Hypothalamus (tissue), 51 donors: ENCODE results near the gene GRWD1.
A peak's percentile ranks its signal among the peaks of the same experiment; 100 is the strongest.

Source experiments
- DNase-seq, 51 donors: peaks; one replicate each; lab custom pipeline; 2025; lab: John Stamatoyannopoulos, UW

Gene GRWD1

DNA sequence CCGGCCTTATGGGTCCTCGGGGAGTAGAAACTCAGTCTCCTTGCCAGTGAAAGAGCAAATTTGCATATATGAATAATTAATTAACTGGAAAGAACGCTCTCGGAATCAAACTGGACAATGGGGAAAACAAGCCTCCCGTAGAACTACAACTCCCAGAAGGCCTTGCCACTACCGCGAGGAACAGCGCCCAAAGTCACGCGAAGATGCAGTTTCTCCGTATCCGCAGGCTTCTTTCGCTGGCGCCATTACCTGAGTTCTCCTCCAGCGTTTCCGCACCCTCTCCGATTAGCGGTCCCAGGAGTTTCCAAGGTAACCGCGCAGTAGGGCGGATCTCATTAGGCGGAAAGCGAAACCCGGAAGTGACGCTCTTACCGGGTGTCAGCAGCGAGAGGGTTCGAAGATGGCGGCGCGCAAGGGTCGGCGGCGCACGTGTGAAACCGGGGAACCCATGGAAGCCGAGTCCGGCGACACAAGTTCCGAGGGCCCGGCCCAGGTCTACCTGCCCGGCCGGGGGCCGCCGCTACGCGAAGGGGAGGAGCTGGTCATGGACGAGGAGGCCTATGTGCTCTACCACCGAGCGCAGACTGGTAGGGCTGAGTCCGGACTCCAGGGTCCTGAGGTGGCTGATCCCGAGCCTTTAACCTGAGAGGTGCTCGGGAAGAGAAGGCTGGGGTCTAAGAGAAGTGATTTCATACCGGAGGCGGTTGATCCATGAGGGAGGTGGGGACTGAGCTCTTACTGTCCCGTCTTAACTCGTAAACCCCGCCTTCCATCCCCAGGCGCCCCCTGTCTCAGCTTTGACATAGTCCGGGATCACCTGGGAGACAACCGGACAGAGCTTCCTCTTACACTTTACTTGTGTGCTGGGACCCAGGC lies at the start of gene GRWD1:
TSS of gene GRWD1 (plus strand) at position 378 of the 876 bp plus-strand sequence. CDS start at position 401, 23 bp downstream.
- peak; percentile 44 to 99 (median 82) for DNase-seq

DNA sequence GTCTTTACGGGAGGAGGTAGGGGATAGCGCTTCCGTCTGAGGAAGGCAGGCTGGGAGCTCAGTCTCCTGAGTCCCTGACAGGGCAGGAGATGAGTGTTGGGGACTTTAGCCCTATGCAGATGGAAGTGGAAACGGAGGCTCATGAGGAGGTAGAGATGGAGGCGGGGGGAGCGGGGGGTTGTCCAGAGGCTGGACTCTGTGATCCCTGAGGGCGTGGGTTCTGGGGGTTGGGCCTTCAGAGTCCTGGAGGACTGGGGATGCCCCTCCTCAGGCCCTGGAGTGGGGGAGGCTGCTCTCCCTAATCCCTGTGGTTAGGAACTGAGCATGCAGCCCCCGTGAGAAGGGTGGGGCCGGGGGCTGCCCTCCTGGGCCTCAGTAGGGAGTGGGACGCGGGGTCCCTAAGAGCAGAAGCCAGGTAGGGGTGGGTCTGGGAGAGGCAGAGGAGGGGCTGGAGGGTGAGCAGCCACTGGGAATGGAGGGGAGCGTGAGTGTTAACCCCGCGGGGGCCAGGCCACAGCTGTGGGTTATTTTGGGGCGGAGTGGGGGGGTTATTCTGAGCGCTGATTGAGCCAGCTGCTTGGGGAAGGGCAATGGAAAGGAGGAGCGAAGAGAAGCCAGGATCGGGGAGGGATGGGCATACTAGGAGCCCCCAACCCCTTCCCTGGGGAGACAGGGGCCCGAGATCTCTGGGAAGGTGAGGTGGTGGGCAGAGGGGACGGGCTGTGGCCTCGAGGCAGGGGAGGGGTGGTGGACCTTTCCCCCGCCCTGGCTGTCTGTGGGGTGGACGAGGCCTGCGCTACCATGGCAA lies 49.6 kb upstream of the GRWD1 start:
- DNase-seq = no peak

DNA sequence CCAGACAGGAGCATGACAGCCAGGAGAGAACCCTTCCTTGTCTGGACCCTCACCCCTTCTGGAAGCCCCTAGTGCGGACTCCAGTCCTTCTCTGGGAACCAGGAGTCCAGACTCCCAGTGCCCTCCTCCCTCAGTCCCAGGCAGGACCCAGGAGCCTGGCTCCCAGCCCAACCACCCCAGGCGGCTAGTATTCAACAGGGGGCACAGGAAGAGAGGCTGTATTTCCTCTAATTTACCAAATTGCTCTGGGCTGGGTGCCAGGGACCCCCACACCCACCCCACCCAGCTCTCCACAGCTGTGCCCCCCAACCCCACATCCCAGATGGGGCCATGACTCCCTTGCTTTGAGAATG lies 49.0 kb upstream of the GRWD1 start:
- no peak for DNase-seq

DNA sequence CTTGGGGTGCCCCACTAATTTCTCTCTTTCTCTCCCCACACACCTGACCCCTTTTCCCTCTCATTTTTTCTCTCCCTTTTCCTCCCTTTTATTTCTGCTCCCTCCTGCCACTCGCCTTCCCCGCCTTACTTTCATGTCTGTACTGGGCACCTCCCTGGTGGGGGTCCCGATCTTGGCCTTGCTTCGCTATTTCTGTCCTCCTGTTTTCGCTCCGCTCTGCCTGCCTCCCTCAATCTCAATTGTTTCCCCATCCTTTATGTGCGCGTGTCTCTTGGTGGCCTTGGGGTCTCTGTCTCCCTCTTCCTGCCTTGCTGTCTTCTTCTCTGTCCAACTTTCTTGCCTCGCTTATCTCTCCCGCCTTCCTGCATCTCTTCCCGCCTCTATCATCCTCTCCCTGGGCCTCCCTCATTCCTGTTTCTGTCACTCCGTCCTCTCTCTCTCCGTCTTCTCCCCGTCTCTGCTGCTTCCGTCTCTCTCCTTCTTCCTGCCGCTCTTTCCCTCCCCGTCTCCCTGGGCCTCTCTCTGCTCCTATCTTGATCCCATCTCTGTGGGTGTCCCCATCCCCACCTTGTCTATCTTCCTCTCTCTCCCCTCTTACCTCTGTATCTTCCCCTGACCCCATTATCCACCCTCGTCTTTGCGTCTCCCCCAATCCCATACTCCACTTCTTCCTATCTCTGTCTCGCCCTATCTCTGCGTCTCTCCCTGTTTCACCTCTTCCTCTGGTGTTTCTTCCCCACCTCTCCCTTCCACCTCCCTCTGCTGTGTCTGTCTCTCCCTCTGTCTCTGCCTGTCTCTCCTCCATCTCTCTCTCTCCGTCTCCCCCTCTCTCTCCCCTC lies 48.3 kb upstream of the GRWD1 start:
- no peak for DNase-seq

DNA sequence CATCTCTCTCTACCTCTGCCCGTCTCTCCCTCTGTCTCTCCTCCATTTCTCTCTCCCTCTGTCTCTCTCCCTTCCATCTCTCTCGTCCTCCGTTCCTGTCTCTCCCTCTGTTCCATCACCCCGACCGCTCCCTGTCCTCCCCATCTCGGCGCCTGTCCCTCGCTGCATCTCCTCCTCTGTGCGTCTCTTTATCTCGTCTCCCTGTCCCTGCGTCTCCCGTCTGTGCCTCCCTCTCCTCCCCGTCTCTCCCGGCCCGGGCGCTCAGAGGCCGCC lies 47.7 kb upstream of the GRWD1 start:
- DNase-seq = no peak

DNA sequence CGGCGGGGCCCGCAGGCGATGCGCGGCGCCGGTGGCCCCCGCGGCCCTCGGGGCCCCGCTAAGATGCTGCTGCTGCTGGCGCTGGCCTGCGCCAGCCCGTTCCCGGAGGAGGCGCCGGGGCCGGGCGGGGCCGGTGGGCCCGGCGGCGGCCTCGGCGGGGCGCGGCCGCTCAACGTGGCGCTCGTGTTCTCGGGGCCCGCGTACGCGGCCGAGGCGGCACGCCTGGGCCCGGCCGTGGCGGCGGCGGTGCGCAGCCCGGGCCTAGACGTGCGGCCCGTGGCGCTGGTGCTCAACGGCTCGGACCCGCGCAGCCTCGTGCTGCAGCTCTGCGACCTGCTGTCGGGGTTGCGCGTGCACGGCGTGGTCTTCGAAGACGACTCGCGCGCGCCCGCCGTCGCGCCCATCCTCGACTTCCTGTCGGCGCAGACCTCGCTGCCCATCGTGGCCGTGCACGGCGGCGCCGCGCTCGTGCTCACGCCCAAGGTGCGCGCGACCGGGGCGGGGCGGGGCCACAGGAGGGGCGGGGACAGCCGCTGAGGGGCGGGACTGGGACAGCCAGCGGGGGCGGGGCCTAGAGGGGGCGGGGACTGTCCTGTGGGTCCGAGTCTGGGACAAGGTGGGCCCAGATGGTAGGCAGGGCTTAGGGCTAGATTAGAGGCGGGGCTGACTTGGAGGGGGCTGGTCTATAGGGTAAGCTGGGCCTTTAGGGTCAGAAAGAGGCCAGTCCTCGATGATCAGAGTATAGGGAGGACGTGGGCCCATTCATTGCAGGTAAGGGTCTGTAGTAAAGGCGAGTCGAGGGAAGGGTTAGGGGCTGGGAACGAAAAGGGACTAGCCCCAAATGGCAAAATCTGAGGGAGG lies 47.2 kb upstream of the GRWD1 start:
- peak in 15 of 51 donors; percentile 8 to 57 (median 27) for DNase-seq

DNA sequence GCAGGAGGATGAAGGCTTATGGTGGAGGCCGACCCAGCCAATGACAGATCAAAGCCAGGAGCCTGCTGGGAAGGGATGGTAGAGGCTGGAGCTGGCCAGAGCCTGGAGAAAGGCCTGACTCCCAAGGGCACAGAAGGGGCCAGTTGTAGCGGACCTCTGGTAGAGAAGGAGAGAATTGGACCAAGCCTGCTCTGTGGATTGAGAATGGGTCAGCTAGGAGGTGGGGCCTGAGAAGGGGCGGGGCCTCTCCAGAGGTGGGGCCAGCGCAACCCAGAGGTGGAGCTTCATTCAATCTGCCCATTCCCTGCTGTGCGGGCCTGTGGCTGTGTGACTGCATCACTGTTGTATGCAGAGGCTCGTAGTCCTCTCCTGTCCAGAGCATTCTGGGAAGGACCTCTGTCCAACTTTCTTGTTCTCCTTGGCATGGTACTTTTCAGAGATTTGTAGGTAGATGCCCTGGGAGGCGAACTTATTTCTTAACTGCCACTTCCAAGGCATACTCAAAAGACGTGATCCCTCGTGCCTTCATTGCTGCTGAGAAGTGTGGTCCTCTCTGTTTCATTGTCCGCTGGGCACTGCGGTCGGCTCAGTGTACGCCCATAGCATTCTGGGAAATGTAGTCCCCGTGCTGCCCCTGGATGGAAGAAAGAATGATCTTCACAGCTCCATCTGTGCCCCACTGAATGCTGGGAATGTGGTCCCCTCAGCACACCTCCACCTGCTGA lies 45.6 kb upstream of the GRWD1 start:
- DNase-seq = peak in 1 of 51 donors; percentile 6

DNA sequence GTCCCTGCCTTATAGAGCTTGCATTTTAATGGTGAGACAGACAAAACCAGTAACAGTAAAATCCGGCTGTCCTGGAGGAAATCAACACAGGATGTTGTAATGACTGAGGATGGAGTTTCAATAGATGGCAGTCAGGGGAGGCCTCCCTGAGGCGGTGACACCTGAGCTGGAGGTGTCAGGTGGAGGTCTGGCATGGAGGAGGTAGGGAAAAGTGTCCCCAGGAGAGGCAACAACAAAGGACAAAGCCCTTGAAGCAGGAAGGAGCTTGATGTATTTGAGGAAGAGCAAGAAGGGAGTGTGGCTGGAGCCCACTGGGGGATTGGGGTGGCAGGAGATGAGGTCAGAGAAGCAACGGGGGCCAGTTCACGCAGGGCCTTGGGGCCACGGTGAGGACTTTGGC lies 44.5 kb upstream of the GRWD1 start:
- no peak for DNase-seq

DNA sequence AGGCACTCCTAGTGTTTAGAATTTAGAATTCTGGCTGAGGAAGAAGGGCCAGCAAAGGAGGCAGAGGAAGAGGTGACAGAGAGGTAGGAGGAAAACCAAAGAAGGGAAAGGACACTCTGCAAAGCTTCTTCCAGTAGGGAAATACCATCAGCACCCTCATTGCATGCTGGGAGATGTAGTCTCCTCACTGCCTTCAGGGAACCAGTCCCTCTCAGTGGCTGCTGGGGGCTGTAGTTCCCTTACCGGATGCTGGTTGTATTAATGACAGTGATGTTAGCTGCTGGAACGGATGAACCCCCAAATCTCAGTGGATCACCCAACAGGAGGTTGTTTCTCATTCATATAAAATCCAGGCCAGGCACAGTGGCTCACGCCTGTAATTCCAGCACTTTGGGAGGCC lies 42.2 kb upstream of the GRWD1 start:
- DNase-seq = peak in 22 of 51 donors; percentile 7 to 56 (median 30)

DNA sequence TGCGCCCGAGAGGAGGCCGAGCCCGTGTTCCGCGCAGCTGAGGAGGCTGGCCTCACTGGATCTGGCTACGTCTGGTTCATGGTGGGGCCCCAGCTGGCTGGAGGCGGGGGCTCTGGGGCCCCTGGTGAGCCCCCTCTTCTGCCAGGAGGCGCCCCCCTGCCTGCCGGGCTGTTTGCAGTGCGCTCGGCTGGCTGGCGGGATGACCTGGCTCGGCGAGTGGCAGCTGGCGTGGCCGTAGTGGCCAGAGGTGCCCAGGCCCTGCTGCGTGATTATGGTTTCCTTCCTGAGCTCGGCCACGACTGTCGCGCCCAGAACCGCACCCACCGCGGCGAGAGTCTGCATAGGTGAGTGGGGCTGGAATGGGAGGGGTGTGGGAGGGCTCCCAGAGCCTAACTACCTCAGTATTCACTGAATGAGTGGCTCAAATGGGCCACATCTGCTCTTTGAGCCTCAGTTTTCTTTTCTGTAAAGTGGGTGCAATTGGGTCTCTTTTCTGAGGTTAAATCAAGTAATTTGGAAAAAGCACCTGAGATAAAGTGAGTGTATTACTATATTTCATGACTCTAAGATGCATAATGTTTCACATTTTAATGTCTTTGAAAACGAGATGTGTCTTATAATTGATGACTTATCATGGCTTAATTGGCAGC lies 40.6 kb upstream of the GRWD1 start:
- DNase-seq = no peak

DNA sequence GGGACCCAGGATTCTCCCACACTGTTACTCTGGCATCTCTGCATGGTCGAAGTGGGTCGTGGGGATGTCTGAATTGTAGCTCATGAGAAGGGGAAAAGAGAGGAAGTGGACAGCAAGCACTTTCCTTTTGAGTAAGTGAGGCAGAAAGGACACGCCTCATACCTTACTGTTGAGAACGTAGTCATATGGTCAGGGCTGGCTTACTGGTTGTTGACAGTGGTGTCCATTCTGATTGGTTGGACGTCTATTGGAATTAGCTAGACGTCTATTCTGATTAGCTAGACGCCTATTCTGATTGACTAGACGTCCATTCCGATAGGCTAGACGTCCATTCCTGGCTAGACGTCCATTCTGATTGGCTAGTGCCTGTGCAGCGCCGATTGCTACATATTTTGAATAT lies 39.9 kb upstream of the GRWD1 start:
- no peak for DNase-seq

DNA sequence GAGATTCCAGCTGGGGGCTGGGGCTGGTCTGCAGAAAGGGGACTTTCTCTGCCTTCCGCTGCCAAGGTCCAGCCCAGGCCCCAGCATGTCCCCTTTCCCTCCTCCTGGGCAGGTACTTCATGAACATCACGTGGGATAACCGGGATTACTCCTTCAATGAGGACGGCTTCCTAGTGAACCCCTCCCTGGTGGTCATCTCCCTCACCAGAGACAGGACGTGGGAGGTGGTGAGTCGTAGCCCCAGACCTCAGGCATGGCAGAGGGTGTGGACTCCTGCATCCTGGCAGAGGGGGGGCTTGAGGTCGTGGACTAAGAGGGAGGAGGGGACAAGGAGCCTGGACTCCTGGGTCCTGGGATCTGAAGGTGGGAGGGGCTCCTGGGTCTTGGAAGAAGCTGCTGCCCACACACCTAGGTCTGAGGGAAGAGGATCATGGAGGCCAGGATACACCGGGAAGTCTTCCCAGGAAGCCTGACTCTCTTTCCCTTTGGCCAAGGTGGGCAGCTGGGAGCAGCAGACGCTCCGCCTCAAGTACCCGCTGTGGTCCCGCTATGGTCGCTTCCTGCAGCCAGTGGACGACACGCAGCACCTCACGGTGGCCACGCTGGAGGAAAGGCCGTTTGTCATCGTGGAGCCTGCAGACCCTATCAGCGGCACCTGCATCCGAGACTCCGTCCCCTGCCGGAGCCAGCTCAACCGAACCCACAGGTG lies 31.8 kb upstream of the GRWD1 start:
- no peak for DNase-seq

DNA sequence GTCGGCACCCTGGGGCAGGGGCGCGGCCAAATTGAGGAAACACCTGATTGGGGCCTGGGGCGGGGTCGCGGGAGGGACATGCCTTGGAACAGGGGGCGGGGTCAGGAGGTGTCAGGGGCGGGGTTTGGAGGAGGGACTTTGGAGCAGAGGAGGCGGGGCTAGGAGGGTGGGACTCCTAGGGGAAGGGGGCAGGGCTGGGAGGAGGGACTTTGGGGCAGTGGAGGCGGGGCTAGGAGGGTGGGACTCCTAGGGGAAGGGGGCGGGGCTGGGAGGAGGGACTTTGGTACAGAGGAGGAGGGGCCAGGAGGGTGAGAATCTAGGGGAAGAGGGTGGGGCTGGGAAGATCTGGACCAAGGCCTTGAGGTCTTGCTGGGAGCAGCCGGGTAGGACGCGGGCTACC lies 30.4 kb upstream of the GRWD1 start:
- DNase-seq = peak in 17 of 51 donors; percentile 9 to 61 (median 33)

DNA sequence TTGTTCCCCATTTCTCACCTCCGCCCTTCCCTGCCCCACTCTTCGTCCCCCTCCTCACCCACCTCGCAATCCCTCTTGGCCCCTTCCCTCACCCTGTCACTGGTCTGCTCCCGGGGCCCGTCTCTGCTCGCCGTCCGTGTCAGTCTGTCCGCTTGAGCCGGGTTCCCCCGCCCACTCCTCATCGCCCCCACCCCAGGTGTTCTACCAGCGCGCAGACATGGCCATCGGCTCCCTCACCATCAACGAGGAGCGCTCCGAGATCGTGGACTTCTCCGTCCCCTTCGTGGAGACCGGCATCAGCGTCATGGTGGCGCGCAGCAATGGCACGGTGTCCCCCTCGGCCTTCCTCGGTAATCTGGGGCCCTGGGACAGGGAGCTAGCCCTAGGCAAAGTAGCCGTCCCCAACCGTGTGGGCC lies 30.0 kb upstream of the GRWD1 start:
- no peak for DNase-seq

DNA sequence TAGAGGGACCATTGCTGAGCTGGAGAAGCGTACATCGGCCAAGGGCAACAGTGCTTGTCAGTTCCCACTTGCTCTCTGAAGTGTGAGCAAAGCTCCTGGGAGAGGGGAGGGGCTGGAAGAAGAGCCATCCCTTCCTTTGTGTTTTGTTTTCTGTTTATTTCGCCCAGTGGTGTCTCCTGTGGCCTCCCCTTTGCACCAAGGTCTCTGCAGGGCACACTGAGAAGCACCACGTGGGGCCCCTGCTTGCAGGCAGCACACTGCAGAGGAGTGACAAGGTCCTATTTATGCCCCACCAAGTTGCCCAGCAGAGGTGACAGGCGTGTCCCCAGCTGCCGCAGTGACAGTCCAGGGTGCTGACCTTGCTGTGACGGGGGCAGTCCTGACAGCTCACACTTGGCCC lies 28.4 kb upstream of the GRWD1 start:
- DNase-seq = no peak

DNA sequence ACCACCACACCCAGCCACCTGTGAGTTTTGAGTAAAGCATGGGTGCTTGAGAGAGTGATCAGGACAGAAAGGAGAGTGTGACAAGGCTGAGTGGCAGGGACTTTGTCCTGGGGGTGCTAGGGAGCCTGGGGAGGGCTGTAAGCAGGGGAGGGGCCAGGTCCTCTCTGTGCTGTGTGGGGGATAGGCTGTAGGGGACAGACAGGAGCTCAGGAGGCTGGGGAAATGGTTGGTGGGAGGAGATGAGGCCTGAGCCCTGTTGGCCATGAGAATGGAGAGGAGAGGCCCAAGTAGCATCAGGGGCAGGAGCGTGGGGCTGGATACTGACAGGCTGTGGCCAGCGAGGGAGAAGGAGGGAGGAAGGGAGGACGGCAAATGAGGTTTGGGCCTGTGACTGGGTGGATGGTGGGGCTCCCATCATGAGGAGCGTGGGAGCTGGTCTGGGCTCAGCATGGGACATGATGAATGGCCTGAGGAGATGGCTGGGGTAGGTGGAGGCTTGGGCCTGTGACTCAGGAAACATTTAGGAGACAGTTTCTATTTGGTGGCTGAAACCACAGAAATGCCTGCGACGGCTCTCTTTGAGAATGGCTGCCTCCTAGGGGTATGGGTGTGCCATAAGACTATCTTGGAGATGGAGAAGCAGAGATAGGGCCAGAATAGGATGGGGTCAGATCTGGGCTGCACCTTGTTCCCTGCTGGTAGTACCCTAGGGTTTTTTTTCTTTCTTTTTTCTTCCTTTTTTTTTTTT lies 27.3 kb upstream of the GRWD1 start:
- DNase-seq = no peak

DNA sequence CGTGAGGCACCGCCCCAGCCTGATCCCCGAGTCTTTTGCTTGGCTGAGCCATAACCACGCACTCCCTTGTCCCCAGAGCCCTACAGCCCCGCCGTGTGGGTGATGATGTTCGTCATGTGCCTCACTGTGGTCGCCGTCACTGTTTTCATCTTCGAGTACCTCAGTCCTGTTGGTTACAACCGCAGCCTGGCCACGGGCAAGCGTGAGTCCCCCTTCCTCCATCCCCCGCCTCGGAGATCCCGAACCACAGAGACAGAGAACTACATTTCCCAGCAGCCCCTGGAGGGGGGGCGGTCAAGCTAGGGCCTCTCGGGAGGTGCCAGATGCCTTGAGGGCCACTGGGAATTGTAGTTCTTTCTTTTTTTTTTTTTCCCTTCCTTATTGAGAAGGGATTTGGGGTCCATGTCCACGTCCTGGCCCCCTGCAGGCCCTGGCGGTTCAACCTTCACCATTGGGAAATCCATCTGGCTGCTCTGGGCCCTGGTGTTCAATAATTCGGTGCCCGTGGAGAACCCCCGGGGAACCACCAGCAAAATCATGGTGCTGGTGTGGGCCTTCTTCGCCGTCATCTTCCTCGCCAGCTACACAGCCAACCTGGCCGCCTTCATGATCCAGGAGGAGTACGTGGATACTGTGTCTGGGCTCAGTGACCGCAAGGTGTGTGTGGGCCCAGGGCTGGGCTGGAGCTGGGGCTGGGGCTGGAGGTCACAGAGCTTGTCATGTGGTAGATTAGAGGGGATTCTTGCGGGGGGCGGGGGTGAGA lies 26.4 kb upstream of the GRWD1 start:
- DNase-seq = peak in 22 of 51 donors; percentile 11 to 50 (median 28)
